D721Med (cell line): ENCODE results near the gene GALNT17.

Experiments
- DNase-seq: peaks from one replicate; pipeline ENCODE4 v3.0.0; 2011; ENCODE audit warnings: low spot score; ENCODE audit not compliant: insufficient read length
- FAIRE-seq: peaks from 2 replicates; lab custom pipeline; 2011; peaks lifted over from hg19 to GRCh38; lab: Jason Lieb, UNC
- TF ChIP-seq, protein P1 (sequence below): IDR thresholded peaks from 2 replicates; pipeline ENCODE4 v1.5.1; 2012; ENCODE audit warnings: mild to moderate bottlenecking, control low read depth; ENCODE audit not compliant: insufficient read depth; ENCODE audit errors: missing control alignments

Gene GALNT17

DNA sequence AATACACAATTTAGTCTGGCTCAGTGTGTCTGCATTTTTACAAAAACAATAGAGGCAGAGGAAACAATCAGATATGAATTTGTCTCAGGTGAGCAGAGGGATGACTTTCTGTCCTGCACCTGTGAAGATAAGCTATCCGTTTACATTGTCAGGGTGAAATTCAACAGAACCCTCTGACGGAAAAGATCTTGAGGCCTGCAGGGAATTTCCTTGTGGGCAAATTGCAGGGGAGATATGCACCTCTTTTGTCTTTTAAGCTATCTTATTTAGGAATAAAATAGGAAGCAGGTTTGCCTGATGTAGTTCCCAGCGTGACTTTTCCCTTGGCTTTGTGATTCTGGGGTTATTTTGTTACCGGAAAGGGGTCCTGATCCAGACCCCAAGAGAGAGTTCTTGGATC is 325.1 kb downstream of the GALNT17 start:
- DNase-seq = no peak
- FAIRE-seq = no peak
- TF ChIP-seq, protein P1, sequence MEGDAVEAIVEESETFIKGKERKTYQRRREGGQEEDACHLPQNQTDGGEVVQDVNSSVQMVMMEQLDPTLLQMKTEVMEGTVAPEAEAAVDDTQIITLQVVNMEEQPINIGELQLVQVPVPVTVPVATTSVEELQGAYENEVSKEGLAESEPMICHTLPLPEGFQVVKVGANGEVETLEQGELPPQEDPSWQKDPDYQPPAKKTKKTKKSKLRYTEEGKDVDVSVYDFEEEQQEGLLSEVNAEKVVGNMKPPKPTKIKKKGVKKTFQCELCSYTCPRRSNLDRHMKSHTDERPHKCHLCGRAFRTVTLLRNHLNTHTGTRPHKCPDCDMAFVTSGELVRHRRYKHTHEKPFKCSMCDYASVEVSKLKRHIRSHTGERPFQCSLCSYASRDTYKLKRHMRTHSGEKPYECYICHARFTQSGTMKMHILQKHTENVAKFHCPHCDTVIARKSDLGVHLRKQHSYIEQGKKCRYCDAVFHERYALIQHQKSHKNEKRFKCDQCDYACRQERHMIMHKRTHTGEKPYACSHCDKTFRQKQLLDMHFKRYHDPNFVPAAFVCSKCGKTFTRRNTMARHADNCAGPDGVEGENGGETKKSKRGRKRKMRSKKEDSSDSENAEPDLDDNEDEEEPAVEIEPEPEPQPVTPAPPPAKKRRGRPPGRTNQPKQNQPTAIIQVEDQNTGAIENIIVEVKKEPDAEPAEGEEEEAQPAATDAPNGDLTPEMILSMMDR = no peak

DNA sequence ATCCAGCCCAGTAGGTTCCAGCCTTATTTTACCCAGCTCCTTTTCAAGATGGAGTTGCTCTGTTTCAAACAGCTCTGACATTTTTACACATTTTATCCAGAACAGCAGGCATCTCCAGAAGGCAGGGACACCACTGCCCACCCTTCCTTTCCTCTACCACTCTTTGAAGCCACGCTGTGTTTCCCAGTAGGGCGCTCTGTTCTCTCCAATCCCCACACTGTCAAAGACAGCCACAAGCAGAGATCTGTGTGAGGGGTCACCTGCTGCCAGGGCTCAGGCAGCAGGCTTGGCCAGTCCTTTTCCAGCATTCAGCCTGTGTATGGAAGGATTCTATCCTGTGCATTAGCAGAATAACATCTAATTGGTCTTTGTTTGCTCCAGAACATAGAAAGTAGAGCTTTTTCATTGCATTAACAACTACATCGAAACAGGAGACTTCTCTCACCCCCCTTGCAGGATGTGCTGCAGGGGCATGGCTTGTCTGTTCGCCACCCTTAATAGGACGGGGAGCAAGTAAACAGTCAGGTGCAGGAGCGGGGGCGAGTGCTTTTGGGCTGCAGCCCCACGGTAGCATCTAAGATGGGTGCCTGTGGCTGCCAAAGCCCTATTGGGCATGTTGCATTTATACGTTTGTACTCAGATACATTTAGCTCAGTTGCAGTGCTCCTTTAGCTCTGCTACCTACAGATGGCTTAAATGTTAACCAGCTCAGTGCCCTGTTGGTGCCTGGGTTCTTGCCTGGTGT is 326.1 kb downstream of the GALNT17 start:
- FAIRE-seq (no peak), DNase-seq (no peak)
- TF ChIP-seq, protein P1 = no peak

DNA sequence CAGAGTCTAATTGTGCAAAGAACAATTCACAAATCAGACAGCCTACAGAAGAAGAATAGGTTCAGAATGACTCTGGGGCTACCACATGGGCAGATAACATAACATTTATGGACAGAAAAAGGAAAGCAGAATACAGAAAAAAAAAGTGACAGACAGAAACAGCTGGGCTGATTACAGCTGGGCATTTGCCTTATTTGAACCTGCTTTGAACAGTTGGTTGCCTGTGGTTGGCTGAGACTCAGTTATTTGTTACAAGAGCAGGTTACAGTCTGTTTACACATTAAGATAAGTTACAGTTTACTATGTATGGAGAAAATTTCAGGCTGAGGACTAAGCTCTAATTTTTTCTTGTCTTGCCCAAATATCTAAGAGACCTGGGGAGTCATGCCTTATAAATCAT is 327.2 kb downstream of the GALNT17 start:
- TF ChIP-seq, protein P1 = no peak
- no peak for FAIRE-seq
- no peak for DNase-seq

GRCh38 chr7:71461572-71461971 is 329.6 kb downstream of the GALNT17 start:
- no peak for FAIRE-seq
- DNase-seq = no peak
- TF ChIP-seq, protein P1 = no peak

- DNase-seq (no peak), FAIRE-seq (no peak)
- TF ChIP-seq, protein P1 = no peak
Observed at GRCh38 chr7:71465741-71466189, 333.8 kb downstream of the GALNT17 start.

GRCh38 chr7:71466448-71467145 is 334.7 kb downstream of the GALNT17 start:
- FAIRE-seq = no peak
- TF ChIP-seq, protein P1 = no peak
- no peak for DNase-seq

DNA sequence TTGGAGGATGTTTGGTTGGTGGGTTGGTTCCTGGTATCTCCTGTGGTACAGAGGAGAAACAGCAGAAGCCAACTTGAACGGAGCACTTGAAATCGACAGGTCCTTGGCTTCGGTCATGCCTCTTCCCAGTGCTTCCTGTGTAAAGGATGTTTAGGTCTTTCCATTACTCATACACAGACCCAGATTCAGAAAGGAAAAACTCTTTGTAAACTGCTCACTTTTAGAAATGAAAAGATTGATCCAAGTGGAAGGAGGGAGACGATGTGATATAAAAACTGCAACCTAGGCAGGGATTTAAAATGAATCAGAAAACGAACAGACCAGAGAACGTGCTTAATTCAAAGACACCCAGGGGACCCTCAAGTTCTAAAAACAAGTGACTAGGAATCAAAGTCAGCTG is 338.4 kb downstream of the GALNT17 start:
- DNase-seq (no peak), FAIRE-seq (no peak)
- TF ChIP-seq, protein P1 = no peak
